G401.6 (cell line): ENCODE results near the gene ANHX.
"Not testable (repeated sequence)": the region's sequence is repeated elsewhere in the genome, so short reads cannot be mapped to it uniquely, and the experiment has no call there.

ENCODE experiments used
- FAIRE-seq: peaks from 2 replicates; lab custom pipeline; 2012; peaks lifted over from hg19 to GRCh38; lab: Jason Lieb, UNC

Gene ANHX

DNA sequence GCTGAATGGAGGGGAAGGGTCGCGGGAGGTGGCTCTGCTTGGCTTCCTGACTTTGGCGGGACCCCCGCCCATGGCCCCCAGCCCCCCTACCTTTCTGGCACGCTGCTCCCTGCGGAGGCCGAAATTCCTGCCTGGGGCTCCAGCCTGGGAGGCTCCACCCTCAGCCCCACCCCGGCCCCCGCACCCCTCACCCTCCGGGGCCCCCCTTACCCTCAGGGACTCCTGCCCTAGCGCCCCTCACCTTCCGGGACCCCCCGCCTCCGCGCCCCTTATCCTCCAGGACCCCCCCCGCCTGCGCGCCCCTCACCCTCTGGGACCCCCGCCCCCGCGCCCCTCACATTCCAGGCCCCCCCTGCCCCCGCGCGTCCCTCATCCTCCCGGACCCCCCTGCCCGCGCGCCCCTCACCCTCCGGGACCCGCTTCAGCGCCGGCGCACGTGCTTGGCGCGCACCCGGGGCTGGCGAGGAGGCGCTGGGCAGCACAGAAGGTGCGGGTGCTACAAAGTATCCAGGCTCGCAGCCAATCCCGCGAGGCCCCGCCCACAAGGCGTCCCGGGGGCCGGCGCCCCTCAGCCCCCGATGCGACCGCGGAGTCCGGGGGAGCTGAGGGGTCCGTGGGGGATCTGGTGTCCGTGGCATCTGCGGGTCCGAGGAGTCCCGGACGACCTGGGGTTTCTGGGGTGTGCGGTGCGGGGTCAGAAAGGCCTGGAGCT, at the start of gene ANHX:
Gene ANHX, minus strand, starts transcription at position 477 of the 712 bp plus-strand sequence. CDS start 1,521 bp downstream, outside the sequence.
- FAIRE-seq, result no peak

DNA sequence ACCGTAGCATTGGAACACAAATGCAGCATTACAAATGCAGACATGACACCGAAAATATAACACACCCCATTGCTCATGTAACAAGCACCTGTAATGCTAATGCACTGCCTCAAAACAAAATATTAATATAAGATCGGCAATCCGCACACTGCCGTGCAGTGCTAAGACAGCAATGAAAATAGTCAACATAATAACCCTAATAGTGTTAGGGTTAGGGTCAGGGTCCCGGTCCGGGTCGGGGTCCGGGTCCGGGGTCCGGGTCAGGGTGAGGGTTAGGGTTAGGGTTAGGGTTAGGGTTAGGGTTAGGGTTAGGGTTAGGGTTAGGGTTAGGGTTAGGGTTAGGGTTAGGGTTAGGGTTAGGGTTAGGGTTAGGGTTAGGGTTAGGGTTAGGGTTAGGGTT, 29.0 kb upstream of the ANHX start:
- FAIRE-seq, result not testable (repeated sequence)

DNA sequence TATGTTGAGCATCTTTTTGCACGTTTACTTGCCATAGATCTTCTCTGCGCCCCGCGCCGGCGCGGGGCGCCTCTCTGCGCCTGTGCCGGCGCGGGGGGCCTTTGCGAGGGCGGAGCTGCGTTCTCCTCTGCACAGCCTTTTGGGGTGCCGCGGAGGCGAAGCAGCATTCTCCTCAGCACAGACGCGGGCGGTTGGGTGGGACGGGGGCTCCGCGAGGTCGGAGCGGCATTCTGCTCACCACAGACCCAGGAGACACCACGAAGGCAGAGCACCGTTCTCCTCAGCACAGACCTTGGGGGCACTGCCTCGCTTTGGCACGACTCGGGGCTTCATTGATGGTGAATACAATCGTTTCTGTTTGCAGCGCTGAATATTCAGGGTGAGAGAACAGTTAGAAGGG, 28.5 kb upstream of the ANHX start:
- no peak for FAIRE-seq

DNA sequence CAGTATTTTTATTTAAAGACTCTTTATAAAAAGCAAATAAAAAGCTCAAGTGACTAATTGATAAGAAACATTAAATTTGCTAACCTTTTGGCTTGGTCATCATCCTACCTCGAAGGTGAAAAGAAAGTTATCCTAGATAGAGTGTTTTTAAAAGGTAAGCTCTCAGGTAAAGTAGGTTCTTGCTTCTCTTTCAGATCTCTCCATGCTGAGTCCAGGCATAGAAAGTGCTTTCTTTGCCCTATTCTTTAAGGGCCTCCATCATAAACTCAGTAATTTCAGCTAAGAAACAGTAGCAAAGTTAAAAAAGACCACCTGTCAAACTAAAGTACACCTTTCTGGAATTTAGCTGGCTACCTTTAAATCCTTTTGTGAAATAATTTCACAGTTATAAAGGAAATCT, 20.6 kb upstream of the ANHX start:
- FAIRE-seq, result no peak

DNA sequence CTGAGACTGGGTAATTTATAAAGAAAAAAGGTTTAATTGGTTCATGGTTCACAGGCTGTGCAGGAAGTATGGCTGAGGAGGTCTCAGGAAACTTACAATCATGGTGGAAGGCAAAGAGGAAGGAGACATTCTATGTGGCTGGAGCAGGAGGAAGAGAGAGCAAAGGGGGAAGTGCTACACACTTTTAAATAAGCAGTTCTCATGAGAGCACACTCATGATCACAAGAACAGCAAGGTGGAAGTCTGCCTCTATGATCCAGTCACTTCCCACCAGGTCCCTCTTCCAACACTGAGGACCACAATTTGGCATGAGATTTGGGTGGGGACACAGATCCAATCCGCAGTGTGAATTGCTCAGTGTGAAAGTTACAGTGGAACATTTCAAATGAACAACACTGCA, 20.2 kb upstream of the ANHX start:
- FAIRE-seq, result not testable (repeated sequence)

DNA sequence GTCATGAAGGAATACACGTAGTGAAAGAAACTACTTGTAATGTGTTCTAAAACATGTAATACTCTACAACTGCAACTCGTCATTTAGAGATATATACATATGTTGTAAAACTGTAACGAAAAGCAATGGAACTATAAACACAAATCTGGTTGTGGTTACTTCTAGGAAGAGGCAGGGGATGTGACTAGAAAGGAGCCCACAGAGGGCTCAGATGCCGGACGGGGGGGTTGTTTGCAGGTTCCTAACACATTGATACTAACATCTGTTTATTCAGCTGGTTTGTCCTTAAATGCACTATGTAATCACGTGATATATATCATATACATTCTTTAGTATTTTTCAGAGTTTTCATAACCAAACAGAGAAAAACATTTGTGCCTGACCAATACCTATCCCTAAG, 16.1 kb upstream of the ANHX start:
- no peak for FAIRE-seq

DNA sequence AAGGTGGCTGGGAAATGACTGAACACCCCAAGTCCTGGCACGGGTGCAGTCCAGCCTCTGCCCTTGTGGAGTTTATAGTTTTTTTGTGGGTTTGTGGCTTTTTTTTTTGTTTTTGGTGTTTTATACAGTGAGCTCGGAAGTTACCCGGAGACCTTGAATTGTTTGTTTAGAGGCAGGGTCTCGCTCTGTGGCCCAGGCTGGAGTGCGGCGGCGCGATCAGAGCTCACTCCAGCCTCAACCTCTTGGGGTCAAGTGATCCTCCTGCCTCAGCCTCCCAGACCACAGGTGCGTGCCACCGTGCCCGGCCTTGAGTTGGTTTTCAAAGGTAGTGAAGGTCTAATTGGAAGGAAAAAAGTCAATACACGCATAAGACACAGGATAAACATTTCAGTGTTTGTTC, 879 bp upstream of the ANHX start:
- FAIRE-seq, result no peak

DNA sequence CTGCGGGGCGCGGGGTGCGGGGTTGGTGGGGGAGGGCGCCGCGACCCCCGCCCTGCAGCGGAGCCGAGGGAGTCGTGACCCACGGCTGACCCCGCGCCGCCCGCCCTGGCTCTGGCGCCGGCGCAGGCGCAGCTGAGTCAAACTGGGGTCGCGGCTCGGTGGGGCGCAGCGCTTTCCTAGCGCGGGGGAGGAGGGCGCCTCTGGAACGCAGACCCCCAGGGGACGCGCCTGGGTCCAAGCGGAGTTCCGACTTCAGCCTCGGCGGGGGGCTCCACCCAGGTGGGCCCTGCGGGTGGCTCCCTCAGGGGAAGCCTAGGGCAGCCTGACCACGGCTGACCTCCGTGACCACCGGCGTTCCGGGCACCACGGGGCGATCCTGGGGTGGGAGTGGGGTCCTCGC, 467 bp upstream of the ANHX start:
- no peak for FAIRE-seq

DNA sequence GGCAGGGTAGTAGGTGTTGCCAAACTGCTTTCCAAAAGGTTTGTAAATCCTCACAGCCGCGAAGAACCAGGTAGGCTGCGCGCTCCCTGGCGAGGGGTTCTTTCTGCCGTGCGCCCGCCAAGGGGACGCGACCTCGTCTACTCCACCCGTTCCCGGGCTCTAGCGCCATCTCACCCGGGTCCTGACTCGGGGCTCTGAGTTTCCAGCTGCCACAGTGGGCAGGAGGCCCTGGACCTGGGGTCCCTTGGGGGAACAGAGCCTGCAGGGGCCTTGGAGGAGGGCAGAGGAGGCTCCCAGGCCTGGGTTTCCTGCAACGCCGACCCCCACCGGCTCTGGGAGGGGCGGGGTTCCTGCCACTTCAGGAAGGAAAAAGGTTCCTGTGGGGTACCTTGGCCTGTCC, 706 bp downstream of the ANHX start:
- no peak for FAIRE-seq

DNA sequence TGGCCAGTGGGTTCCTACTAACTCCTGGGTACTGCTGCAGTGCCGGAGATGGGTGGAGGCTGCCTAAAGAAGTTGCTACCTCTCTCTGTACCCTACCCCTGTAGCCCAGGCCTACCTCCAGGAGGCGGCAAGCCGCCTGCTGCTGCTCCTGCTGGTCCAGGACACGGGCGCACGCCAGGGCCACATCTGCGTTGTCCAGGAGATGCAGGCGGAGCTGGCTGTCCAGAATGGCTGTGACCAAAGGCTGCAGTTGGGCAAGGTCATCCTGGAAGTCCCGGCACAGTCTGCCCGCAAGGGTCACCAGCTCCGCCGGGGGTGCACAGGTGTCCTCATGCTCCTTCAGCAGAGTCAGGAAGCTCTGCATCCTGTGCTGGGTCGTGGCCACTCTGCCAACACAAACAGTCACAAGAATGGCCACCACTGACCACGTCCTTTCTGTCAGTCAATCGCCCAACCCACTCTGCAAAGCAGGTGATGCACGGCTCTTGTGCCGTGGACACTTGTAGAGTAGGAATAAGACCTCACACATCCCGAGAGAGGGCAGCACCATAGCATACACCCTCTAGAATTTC, 1.6 kb downstream of the ANHX start:
- no peak for FAIRE-seq

DNA sequence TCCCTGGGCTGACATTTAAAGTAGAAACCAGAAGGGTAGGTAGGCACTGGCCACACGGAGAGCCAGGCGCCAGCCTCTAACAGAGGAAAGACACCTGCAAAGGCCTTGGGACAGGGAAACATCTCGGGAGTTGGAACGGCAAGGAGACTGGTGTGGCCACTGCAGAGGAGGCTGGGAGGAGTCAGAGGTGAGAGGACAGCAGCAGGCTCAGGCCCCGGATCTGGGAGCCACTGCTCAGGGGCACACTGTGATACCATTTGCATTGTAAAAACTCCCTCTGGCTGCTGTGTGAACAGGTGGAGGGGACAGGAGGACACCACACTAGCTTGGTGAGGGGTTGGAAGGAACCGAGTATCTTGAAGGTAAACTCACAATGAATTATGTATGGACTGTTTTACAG, 2.7 kb downstream of the ANHX start:
- no peak for FAIRE-seq

DNA sequence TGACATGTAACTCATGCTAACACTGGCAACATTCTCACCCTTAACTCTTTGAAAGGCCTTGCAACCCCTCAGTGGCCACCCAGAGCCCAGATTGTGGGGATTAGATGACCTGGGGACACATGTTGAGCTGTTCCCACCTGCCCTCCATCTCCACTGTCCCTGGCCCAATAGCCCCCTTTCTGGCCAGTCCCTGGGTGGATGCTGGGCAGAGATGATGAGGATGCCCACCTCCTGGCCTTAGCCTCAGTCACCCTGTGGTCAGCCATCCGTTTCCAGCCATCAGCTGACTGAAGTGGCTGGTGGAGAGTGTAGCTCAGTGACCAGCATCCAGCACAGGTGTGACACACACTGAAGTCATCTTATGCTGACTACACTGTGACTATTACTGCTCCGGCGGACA, 4.7 kb downstream of the ANHX start:
- no peak for FAIRE-seq

DNA sequence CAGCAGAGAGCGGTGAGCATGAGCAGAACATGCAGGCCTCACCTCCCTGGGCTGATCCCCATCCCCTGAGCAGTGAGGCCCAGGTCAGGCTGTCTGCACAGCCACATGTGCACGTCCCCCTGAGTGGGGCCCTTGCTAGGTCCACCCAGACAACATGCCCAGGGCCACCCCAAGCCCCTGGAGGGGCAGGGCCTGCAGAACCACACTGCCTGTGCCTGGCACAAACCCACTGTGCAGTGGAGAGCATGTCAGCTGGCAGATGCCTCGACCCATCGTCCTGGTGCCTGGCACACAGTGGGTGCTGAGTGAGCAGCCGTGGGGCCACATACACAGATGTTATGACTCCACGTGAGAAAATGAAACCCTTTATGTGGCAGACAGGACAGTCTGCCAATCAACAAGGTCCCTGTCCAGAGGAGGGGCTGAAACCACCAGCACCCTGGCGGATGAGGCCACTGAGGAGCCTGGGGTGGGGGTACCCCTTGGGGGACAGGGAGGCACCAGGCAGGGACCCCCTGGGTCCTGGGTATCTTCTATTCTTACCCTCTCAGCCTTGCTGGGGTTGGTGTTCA, 8.3 kb downstream of the ANHX start:
- no peak for FAIRE-seq

DNA sequence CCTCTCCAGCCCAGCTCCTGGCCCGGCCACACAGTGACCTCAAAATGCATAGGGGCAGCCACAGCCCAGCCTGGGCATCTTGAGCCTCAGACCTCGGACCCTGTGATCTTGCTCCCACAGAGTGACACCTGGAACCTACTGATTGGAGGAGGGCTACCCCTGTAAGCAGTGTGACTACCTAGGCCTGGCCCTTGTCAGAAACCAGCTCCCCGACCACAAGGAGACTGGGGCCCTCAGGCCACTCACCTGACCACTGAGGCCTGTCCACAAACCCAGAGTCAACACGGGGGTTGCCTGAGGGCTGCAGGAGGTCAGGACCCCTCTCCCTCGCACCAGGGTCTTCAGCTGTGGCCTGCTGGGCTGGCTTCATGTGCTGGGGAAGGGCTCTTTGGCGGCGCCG, 9.0 kb downstream of the ANHX start:
- no peak for FAIRE-seq

DNA sequence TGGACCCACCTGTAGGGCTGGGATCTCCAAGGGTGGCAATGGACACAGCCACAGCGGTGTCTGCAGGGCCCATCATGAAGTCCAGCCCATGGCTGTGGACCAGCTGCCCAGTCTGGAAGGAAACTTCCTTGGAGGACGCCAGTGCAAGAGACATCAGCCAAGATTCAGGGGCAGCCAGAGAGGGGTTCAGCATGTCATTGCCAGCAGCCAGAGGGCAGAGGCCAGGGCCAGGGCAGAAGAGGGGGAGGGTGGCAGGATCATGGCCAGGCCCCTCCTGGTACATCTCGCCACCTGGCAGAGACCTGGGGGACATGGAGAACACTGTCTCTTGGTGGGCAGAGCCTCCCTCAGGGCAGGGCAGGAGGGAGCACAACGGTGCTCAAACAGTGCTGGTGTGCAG, 10.2 kb downstream of the ANHX start:
- no peak for FAIRE-seq

DNA sequence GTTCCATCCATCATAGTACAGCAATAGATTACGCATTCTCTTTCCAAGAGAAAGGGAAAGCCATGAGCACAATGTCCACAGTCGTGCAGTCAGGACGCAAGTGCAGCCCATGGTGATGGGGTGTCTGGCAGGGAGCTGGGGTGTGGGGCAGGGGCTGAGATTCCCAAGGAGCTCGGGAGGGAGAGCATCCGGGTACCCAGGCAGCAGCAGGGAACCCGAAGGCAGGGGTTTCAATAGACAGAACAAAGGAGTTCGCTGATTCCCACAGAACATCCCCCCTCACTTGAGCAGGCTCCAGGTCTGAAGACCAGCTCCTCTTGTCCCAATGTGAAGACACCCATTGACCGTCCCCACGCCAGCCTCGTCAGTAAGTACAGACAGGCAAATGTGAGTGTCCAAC, 13.5 kb downstream of the ANHX start:
- FAIRE-seq, result no peak

DNA sequence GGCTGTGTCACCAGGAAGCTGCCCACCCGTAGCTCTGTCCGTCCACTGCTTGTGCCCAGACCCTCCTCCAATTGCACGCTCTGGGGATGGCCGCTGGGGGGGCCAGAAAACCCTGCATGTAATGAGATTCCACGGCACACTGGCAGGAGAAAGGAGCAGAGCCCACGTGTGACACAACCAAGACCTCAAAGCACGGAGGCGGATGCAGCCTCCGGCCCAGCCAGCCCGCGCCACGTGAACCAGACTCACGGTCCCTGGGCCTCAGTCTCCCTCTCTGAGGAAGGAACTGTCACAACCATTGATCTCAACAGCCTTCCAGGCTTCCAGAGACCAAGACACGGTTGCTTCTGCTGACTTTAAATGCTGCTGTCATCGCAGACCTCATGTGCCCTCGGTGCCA, 14.4 kb downstream of the ANHX start:
- FAIRE-seq, result no peak

DNA sequence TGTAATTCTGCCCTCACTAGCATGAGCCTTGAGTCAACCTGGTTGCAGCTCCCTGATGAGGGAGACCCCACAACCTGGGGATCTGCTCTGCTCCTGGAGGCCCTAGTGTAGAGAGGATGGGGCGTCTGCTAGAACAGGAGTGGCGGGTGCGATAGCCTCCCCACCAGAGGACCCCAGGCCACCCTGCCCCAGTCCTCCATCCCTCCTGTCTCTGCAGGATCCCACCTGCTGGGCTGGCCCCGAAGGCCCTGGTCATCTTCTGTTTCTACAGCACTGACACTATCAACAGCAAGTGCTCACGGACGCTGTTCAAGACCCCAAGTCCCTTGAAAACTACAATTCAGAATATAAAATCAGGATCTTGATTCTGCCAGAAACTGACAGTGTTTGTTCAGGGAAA, 15.2 kb downstream of the ANHX start:
- no peak for FAIRE-seq

DNA sequence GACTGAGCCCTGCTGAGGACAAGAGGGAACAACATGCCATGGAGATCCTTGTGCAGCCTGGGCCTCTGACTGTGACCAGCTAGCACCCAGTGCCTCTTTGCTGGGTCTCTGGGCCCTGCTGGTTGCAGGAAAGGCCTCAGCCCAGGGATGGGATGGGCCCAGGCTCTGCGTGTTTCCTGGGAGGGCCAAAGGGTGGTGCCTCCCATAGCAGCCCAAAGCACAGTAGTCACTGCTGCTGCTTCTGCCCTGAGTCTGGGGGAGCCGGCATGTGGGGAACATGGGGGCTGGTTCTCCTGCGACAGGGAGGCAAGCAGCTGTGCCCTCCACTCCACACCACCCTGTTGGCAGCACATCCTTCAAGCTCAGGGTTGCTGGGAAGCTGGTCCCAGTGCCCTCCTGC, 18.5 kb downstream of the ANHX start:
- FAIRE-seq, result no peak

DNA sequence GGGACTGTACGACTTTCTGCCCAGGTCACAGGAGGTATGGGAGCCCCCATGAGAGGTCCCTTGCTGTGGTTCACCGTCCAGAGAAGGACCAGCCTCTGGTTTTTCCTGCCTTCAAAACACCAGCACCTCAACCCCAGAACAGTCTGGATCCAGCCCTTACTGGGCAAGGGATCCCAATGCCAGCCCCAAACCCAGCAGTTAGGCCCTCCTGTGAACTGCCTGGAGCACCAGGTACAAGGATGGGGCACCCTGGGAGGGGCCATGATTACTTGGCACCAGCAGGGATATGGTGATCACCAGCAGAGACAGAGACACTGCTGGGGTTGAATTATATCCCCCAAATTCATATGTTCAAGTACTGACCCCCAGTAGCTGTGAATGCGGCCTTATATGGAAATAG, 20.0 kb downstream of the ANHX start:
- FAIRE-seq, result no peak

DNA sequence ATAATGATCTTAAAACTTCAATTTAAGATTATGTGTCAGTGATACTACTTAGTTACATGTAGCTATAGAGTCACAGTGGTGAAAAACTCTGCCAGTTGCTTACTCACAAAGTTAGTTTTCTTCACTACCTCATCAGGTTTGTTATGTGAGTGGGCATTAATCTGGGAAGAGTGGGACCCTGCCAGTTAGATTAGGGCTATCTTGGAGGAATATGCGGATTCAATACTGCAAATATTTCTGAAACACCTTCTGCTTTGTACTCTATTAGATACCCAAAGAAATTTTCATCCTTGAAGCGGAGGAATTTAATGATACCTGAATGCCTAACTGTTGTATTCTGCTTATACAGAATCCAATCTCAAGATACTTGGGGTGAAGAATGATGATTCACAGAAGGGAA, 29.3 kb downstream of the ANHX start:
- no peak for FAIRE-seq

DNA sequence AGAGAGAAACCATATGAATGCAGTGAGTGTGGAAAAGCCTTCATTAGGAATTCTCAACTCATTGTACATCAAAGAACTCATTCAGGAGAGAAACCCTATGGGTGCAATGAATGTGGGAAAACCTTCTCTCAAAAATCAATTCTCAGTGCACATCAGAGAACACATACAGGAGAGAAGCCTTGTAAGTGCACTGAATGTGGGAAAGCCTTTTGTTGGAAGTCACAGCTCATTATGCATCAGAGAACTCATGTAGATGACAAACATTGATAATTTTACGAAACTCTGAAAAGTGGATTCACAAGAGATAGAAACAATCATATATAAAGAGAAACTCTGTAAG, 31.4 kb downstream of the ANHX start:
- no peak for FAIRE-seq

DNA sequence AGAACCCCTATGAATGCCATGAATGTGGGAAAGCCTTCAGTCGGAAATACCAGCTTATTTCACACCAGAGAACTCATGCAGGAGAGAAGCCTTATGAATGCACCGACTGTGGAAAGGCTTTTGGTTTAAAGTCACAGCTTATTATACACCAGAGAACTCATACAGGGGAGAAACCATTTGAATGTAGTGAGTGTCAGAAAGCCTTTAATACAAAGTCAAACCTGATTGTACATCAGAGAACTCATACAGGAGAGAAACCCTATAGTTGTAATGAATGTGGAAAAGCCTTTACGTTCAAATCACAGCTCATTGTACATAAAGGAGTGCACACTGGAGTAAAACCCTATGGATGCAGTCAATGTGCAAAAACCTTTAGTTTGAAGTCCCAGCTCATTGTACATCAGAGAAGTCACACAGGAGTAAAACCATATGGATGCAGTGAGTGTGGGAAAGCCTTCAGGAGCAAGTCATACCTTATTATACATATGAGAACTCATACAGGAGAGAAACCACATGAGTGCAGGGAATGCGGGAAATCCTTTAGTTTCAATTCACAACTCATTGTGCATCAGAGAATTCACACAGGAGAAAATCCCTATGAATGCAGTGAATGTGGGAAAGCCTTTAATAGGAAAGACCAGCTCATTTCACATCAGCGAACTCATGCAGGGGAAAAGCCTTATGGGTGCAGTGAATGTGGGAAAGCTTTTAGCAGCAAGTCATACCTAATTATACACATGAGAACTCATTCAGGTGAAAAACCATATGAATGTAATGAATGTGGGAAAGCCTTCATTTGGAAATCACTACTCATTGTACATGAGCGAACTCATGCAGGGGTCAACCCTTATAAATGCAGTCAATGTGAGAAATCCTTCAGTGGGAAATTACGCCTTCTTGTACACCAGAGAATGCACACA, 32.1 kb downstream of the ANHX start:
- FAIRE-seq, result no peak
